Upper lobe of right lung (tissue), 1 donor: Measurements from ENCODE around the gene LTBP2. TPM values are rescaled to one million over a fixed set of nuclear protein-coding genes. Genes with fewer than 3 reads are reported as not detected.
A peak's percentile ranks its signal among the peaks of the same experiment; 100 is the strongest.

ENCODE experiments used
- ATAC-seq: fragments of 200-7000 bp; cut with Tn5 transposase; one replicate; pipeline ENCODE4 v1.9.1; 2020; ENCODE audit warnings: mild to moderate bottlenecking, moderate library complexity
- DNase-seq: peaks from one replicate; pipeline ENCODE4 v3.0.0-alpha.2; 2020
- H3K27ac ChIP-seq: fragments of 200-600 bp; one replicate; pipeline ENCODE4 v1.8.0; 2022
- H3K27me3 ChIP-seq: fragments of 200-600 bp; one replicate; pipeline ENCODE4 v1.8.0; 2022; ENCODE audit warnings: mild to moderate bottlenecking
- H3K36me3 ChIP-seq: fragments of 200-600 bp; one replicate; pipeline ENCODE4 v1.8.0; 2022
- H3K4me1 ChIP-seq: fragments of 200-600 bp; one replicate; pipeline ENCODE4 v1.8.0; 2022
- H3K4me3 ChIP-seq: fragments of 200-600 bp; one replicate; pipeline ENCODE4 v1.8.0; 2022; ENCODE audit warnings: mild to moderate bottlenecking
- H3K9me3 ChIP-seq: fragments of 200-600 bp; one replicate; pipeline ENCODE4 v1.8.0; 2022
- intact Hi-C: fragments of 100-400 bp; cut with DNase I; formaldehyde crosslinking; loops from one replicate; pipeline ENCODE4 v1.11.0; 2022
- long read RNA-seq: library from polyadenylated mRNA; unstranded; transcript quantifications from one replicate; pipeline ENCODE4 v2.0.0, GENCODE V29; 2021
- total RNA-seq: library from RNA; stranded (reverse); fragmentation: NEBNext Ultra II Directional; extraction: Animal tissue kit (Norgen Biotek cat#: 25700); gene quantifications from one replicate; pipeline ENCODE4 v1.2.1, GENCODE V29; 2021
- TF ChIP-seq, protein P1 (sequence below): fragments of 200-600 bp; IDR thresholded peaks from one replicate; pipeline ENCODE4 v1.8.0; 2022; ENCODE audit warnings: antibody characterized with exemption
- donor health status: DM: no; HTN: yes; CAD: no; lungs with severe emphysema.

Gene LTBP2
- 117 TPM for total RNA-seq
- long read RNA-seq, transcript LTBP2-203 (2 exons, 863 nt) = major isoform, 7 of 192 reads
- long read RNA-seq, partial matches to known transcripts = 177 of 192 reads
- long read RNA-seq, other reads (novel, unspliced or antisense) = 8 of 192 reads

DNA sequence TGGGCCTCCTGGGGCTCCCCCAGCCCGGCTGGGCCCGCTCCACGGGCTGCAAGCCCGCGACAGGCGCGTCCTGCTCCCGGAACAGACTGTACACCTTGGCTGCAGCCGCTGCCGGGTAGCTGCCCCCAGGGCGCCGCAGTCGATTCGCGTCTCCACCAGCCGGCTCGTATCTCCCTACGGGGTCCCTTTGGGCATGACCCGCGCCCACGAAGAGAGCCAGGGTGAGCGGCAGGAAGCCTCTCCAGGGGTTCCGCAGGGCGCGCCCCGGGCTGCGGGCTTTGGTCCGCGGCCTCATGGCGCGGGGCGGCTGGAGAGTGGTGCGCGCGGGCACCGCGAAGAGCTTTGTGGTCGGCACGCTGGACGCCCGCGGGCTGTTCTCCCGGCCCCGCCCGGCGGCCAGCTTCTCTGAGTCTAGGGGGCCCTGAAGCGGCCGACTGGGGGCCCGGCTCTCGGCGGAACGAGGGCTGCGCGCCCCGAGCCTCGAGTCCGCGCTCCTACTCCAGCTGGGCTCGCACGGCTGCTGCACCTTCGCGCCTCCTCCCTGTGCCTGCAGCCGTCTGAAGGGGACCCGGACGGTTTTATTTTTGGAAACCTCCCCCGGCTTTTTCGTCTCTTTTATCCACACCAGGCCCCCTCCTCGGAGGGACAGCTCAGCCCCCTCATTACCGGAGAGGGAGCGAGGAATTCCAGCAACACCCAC is at the start of gene LTBP2:
TSS of gene LTBP2 (minus strand) at position 588 of the 700 bp plus-strand sequence. CDS start at position 295, 293 bp downstream.
- H3K27me3 ChIP-seq = peaks cover 15% of the 10 kb centered on the region
- no peaks in the 10 kb centered on the region for H3K36me3 ChIP-seq
- H3K4me1 ChIP-seq = peaks cover 7% of the 10 kb centered on the region
- no peaks in the 10 kb centered on the region for H3K9me3 ChIP-seq
- no peak for DNase-seq
- TF ChIP-seq, protein P1, sequence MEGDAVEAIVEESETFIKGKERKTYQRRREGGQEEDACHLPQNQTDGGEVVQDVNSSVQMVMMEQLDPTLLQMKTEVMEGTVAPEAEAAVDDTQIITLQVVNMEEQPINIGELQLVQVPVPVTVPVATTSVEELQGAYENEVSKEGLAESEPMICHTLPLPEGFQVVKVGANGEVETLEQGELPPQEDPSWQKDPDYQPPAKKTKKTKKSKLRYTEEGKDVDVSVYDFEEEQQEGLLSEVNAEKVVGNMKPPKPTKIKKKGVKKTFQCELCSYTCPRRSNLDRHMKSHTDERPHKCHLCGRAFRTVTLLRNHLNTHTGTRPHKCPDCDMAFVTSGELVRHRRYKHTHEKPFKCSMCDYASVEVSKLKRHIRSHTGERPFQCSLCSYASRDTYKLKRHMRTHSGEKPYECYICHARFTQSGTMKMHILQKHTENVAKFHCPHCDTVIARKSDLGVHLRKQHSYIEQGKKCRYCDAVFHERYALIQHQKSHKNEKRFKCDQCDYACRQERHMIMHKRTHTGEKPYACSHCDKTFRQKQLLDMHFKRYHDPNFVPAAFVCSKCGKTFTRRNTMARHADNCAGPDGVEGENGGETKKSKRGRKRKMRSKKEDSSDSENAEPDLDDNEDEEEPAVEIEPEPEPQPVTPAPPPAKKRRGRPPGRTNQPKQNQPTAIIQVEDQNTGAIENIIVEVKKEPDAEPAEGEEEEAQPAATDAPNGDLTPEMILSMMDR = no peak
- peak within 1 kb of the TSS; percentile 67 for H3K4me3 ChIP-seq
- ATAC-seq = peak; percentile 5
- intact Hi-C loops = no loop called here
- peak within 1 kb of the TSS; percentile 58 for H3K27ac ChIP-seq

DNA sequence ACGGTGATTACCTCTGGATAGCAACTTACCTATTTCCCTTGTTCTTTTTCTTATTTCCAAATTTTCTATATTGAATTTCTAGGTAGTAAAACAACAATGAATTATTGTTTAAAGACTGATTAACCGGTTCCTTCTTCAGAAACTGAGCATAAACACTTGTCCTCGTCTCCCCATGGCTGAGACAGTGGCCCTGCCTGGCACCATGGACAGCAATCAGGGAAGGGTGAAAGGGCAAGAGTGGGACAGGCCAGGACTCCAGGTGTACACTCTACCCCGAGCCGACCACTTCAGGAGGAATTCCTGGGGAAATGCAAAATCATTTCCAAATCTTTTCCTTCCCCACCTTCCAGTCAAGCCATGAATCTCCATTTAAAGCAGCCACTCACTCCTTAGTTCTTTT is 48.8 kb upstream of the LTBP2 start:
- ATAC-seq (no peak), DNase-seq (no peak)
- no peak overlapping the region for H3K27ac ChIP-seq
- H3K4me1 ChIP-seq = no peaks in the 10 kb centered on the region
- intact Hi-C loops = no loop called here
- H3K4me3 ChIP-seq = no peak overlapping the region
- H3K36me3 ChIP-seq = peaks cover 59% of the 10 kb centered on the region
- TF ChIP-seq, protein P1 = no peak
- no peaks in the 10 kb centered on the region for H3K9me3 ChIP-seq
- H3K27me3 ChIP-seq = no peaks in the 10 kb centered on the region

GRCh38 chr14:74660167-74660566 is 48.1 kb upstream of the LTBP2 start:
- Histone ChIP-seq H3K4me3 (no peak overlapping the region), H3K27me3 (no peaks in the 10 kb centered on the region), H3K4me1 (peaks cover 3% of the 10 kb centered on the region), H3K9me3 (no peaks in the 10 kb centered on the region), H3K36me3 (peaks cover 52% of the 10 kb centered on the region), H3K27ac (no peak overlapping the region)
- DNase-seq (no peak), ATAC-seq (no peak)
- TF ChIP-seq, protein P1 = no peak
- intact Hi-C loops = no loop called here

- no peak overlapping the region for H3K27ac ChIP-seq
- no peak for ATAC-seq
Observed at GRCh38 chr14:74658535-74659131, 46.6 kb upstream of the LTBP2 start.

DNA sequence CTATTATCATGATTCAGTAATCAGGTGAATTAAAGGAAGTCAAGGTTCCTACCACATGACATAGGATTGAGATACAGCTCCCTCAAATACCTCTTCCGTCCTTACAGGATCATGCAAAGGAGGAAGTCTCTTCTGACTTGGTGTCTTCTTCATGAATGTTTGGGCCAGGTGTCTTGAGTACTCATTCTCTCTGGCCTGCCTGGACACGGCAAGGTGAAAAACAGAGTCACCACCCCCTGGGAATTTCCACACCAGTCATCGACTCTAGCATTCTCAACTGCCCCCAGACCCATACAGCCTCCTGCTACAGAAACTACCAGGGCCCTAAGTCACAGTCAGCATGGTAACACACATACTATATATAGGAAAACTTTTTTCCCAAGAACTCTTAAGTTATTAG is 44.9 kb upstream of the LTBP2 start:
- Histone ChIP-seq H3K9me3 (no peaks in the 10 kb centered on the region), H3K4me3 (no peak overlapping the region), H3K36me3 (peaks cover 20% of the 10 kb centered on the region), H3K27me3 (no peaks in the 10 kb centered on the region), H3K27ac (no peak overlapping the region), H3K4me1 (peaks cover 10% of the 10 kb centered on the region)
- TF ChIP-seq, protein P1 = no peak
- DNase-seq (no peak), ATAC-seq (no peak)
- intact Hi-C loops = no loop called here

More at GRCh38 chr14:74658535-74659131, 46.6 kb upstream of the LTBP2 start:
- Histone ChIP-seq H3K36me3 (peaks cover 37% of the 10 kb centered on the region), H3K9me3 (no peaks in the 10 kb centered on the region), H3K4me3 (no peak overlapping the region), H3K27me3 (no peaks in the 10 kb centered on the region), H3K4me1 (peaks cover 10% of the 10 kb centered on the region)
- DNase-seq = no peak
- TF ChIP-seq, protein P1 = no peak
- intact Hi-C loops = no loop called here
